Activated CD4-positive, alpha-beta T cell treated with anti-CD3 and anti-CD28 coated beads, Interleukin-2, amount 50 U/mL, for 48 hours (primary cell): ENCODE data around the gene GULP1.

Experiments used
- DNase-seq, 2 experiments: peaks; one replicate each; pipeline ENCODE4 v3.0.0-alpha.2; 2020

The GULP1 gene

GRCh38 chr2:188381614-188382013 is 89.9 kb downstream of the GULP1 start:
- DNase-seq = no peak

DNA sequence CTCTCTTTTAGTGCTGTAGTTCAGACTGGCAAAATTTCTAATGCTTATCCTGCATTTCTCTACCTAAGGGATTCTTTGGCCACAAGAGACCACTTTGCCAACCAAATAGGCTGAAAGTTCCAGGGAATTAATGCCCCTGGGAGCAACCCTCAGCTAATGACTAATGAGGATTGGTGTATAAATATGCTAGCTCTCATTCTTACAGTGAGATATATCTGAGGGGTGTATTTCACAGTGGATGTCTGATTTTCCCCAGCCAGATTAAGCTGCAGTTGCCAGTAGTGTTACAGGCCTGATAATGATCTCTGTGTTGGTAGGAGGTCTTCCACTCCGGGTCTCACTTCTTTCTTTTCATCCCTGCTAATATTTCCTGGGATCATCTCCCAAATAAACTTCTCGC is 90.4 kb downstream of the GULP1 start:
- no peak for DNase-seq

- no peak for DNase-seq
These were observed 91.5 kb downstream of the GULP1 start for GRCh38 chr2:188383158-188383557.

- DNase-seq = no peak
These were observed 94.2 kb downstream of the GULP1 start for GRCh38 chr2:188385857-188386256.

- no peak for DNase-seq
These were observed 97.2 kb downstream of the GULP1 start for GRCh38 chr2:188388831-188389230.

- DNase-seq = no peak
These were observed 99.7 kb downstream of the GULP1 start for GRCh38 chr2:188391354-188391753.

- no peak for DNase-seq
These were observed 103.3 kb downstream of the GULP1 start for GRCh38 chr2:188394931-188395472.

- DNase-seq = no peak
These were observed 104.4 kb downstream of the GULP1 start for GRCh38 chr2:188395903-188396689.

DNA sequence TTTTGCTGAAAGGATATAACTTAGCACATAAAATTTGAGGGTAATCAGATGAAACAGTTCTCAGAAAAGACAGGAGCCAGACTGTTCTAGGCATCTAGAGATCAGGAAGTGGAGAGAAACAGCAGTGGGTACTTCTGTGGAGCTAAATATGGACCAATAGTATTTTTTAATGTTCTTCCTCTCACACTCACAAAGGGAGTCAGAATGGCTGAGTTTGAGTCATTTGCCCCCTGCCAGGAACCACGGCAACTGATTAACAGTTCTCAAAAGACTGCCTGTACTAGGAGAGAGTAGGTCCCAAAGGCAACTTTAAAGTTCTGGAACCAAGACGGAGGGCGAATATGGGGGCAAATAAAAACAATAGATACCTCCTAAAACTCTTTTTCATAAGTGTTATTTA is 107.5 kb downstream of the GULP1 start:
- no peak for DNase-seq

DNA sequence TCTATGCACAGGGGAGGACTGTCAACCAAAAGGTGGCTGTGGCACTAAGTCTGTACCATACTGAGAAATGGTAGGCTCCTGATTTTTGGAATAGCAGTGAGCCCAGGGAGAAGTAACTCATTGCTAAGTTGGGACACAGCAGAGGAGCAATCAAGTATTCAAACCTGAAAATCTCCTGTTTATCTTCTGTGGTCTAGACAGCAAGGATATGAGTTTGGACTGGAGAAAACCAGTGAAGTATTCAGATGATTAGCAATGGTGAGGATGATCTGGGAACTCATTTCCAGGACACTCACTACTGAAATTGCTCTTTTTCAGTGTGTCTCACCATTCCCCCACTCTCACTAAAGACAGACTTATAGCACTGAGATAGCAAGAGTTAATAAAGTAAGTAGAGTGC is 112.0 kb downstream of the GULP1 start:
- no peak for DNase-seq

GRCh38 chr2:188404341-188405004 is 112.8 kb downstream of the GULP1 start:
- no peak for DNase-seq

GRCh38 chr2:188406414-188406813 is 114.7 kb downstream of the GULP1 start:
- no peak for DNase-seq

DNA sequence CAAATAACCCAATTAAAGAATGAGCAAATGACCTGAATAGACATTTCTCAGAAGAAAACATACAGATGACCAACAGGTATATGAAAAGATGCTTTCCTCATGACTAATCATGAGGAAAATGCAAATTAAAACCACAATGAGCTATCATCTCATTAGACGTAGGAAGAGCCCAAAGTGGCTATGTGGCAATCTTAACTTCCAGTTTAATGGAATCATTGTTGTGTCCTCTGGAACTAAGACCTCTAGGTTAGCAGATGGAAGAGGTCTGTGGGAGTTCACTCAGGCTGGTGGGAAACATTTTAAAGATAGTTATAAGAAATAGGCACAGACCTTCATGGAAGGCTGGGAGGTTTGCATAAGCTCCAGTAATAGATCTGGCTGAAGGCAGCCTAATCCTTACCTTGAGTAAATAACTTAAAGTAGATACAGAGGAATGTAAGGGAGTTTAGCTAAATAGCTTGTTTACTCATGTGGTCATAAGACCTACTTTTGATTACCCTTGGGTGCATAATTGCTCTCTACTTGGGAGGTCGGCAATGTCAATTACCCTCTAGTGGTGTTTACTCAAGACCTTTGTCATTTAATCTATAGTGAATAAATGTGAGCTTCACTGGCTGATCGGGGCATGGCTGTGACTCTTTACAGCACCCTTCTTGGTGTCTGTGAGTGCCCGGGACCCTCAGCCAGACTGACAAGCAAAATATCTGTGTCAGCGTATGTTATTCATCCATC is 119.0 kb downstream of the GULP1 start:
- no peak for DNase-seq

DNA sequence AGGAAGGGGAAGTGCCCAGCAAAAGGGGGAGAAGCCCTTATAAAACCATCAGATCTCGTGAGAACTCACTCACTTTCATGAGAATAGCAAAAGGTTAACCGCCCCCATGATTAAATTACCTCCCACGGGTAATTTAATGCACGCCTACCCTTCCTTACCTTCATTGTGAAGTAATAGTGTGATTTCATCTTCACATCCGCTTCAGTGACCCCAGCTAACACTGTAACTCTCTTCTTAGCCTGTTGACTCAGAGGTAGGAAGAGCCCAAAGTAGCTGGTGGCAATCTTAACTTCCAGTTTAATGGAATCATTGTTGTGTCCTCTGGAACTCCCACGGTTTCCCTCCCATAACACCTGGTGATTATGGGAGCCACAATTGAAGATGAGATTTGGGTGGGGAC is 120.5 kb downstream of the GULP1 start:
- no peak for DNase-seq

DNA sequence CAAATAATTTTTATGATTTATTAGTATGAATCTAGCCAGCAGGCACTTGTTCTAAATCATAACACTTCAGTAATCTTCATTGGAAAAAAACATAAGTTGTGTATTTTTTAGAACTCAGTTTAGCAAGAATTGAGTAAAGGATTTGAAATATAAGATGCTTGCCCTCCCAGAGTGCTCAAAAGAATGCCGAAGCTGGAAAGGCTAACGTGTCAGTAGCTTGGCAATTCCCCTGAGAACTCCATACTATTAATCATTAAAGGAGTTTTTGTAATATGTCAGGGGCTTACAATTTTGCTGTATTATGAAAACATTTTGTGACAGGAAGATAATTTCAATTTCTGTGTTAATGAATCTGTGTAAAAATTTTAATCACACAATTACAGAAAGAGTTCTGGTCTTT is 122.7 kb downstream of the GULP1 start:
- DNase-seq = no peak

- no peak for DNase-seq
These were observed 123.4 kb downstream of the GULP1 start for GRCh38 chr2:188414869-188415753.

DNA sequence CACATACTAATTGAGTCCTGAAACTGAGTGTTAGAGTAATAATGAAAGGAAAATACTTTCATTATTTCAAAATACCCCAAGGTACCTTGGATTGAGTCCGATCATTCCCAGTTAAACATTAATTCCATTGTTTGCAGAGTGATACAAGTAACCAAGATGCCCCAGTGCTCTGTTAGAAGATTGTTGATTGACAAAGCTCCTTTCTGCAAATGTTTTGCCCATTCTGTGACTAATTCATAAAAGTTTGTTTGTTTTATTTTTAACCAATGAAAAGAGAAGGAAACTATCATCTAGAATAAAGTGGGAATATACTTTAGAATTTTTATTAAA is 124.0 kb downstream of the GULP1 start:
- no peak for DNase-seq

GRCh38 chr2:188416367-188416766 is 124.7 kb downstream of the GULP1 start:
- no peak for DNase-seq

DNA sequence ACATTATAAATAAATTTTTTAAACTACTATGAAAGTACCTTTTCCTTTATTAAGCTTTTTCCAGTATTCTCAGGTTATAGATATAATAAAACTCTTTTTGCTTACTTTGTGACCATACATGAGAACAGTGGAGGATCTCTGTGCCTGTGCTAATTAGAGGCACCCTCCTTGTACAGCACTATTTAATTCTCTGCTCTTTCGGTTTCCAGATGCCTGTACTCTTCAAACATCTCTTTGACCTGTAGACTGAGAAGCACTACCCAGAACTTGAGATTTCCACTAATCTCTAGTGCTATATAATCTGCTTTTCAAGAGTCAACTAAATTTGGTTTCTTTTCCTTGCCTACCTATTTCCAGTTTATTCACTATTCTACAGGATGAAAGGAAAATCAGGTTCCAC is 131.1 kb downstream of the GULP1 start:
- no peak for DNase-seq

- DNase-seq = no peak
These were observed 133.6 kb downstream of the GULP1 start for GRCh38 chr2:188425266-188425665.

GRCh38 chr2:188426121-188426520 is 134.4 kb downstream of the GULP1 start:
- no peak for DNase-seq

GRCh38 chr2:188430705-188431104 is 139.0 kb downstream of the GULP1 start:
- no peak for DNase-seq

DNA sequence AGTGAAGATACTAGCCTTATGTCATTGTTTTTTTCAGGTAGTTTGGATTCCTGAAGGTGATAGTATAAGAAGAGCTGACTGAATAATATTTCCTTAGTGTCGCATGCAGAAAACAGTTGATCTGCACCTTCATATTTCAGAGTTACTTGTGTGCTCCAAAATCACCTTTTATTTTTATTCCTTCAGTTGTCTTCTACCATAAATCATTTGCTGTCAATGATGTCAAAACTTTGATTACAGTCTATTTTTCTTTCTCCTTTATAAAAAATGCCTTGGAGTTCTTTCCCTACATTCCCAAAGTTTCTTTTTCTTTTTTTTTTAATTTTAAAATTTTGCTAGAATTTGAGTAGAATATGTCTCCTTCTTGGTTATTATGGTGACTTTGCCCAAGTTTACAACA is 142.3 kb downstream of the GULP1 start:
- DNase-seq = no peak
